IMR-90 (cell line): ENCODE results near the gene PCGF2. TPM values are rescaled to one million over a fixed set of nuclear protein-coding genes. Genes with fewer than 3 reads are reported as not detected.
A peak's percentile ranks its signal among the peaks of the same experiment; 100 is the strongest.

ENCODE experiments used
- ATAC-seq: fragments of 200-7000 bp; cut with Tn5 transposase; 2 replicates; pipeline ENCODE4 v1.9.1; 2020; ENCODE audit warnings: low read depth, mild to moderate bottlenecking, moderate library complexity
- BruUV-seq: library from RNA; stranded (reverse); fragments of 400-500 nt; replicated peaks from 2 replicates; lab custom pipeline; 2021; lab: Mats Ljungman, UMichigan
- CTCF ChIA-PET: fragments of 300-600 bp; formaldehyde crosslinking; extraction: SDS; loops from one replicate; lab custom pipeline; 2021; ENCODE audit warnings: antibody characterized with exemption; lab: Yijun Ruan, JAX
- POLR2A ChIA-PET: fragments of 300-600 bp; sonication (Branson Sonifier 250); formaldehyde crosslinking; loops from one replicate; lab custom pipeline; 2022; ENCODE audit warnings: antibody characterized with exemption; ENCODE audit not compliant: unreplicated experiment; lab: Charles Lee
- DNase-seq: peaks from one replicate; pipeline ENCODE4 v3.0.0; 2013
- H2AFZ ChIP-seq: replicated peaks from 2 replicates; pipeline ENCODE3; 2013; ENCODE audit warnings: low read length, mild to moderate bottlenecking; ENCODE audit not compliant: poor library complexity
- H2AK5ac ChIP-seq: 2 replicates; pipeline ENCODE4 v1.6.1; 2013; ENCODE audit warnings: low read depth, low read length, inconsistent platforms
- H2AK9ac ChIP-seq: replicated peaks from 2 replicates; pipeline ENCODE3; 2013; ENCODE audit warnings: mild to moderate bottlenecking, low read depth, low read length, moderate library complexity; ENCODE audit not compliant: poor library complexity
- H2BK120ac ChIP-seq: 2 replicates; pipeline ENCODE4 v1.6.1; 2013; ENCODE audit warnings: low read depth, low read length, inconsistent platforms
- H2BK15ac ChIP-seq: 3 replicates; pipeline ENCODE4 v1.6.1; 2013; ENCODE audit warnings: low read depth, low read length, inconsistent platforms
- H2BK20ac ChIP-seq: 2 replicates; pipeline ENCODE4 v1.6.1; 2013; ENCODE audit warnings: low read depth, mild to moderate bottlenecking, inconsistent platforms, low read length, moderate library complexity
- H2BK5ac ChIP-seq: 2 replicates; pipeline ENCODE4 v1.6.1; 2013; ENCODE audit warnings: mild to moderate bottlenecking, low read depth, low read length, inconsistent platforms; ENCODE audit not compliant: poor library complexity, severe bottlenecking
- H3K14ac ChIP-seq: replicated peaks from 2 replicates; pipeline ENCODE4 v1.6.1; 2013; ENCODE audit warnings: low read depth, low read length, inconsistent platforms
- H3K18ac ChIP-seq: 2 replicates; pipeline ENCODE4 v1.6.1; 2013; ENCODE audit warnings: low read depth, low read length, control low read depth
- H3K23ac ChIP-seq: 2 replicates; pipeline ENCODE4 v1.6.1; 2013; ENCODE audit warnings: low read depth, low read length, inconsistent platforms
- H3K27ac ChIP-seq: 2 replicates; pipeline ENCODE4 v1.5.1; 2013; ENCODE audit warnings: mild to moderate bottlenecking, control low read depth, low read length; ENCODE audit not compliant: insufficient read depth
- H3K27me3 ChIP-seq: 2 replicates; pipeline ENCODE4 v1.6.1; 2013; ENCODE audit warnings: low read length; ENCODE audit not compliant: control insufficient read depth, insufficient read depth
- H3K36me3 ChIP-seq: 2 replicates; pipeline ENCODE4 v1.6.1; 2013; ENCODE audit warnings: low read length, mixed read lengths; ENCODE audit not compliant: control insufficient read depth, insufficient read depth
- H3K4ac ChIP-seq: 2 replicates; pipeline ENCODE4 v1.6.1; 2013; ENCODE audit warnings: low read depth, low read length, inconsistent platforms
- H3K4me1 ChIP-seq: 2 replicates; pipeline ENCODE4 v1.6.1; 2013; ENCODE audit warnings: low read length, mixed read lengths; ENCODE audit not compliant: control insufficient read depth, insufficient read depth
- H3K4me2 ChIP-seq: 2 replicates; pipeline ENCODE4 v1.6.1; 2013; ENCODE audit warnings: low read depth, mild to moderate bottlenecking, control low read depth, low read length, moderate library complexity
- H3K4me3 ChIP-seq: 2 replicates; pipeline ENCODE4 v1.5.1; 2013; ENCODE audit warnings: low read depth, mild to moderate bottlenecking, control low read depth, low read length, moderate library complexity; ENCODE audit not compliant: insufficient read depth
- H3K56ac ChIP-seq: 2 replicates; pipeline ENCODE4 v1.6.1; 2013; ENCODE audit warnings: low read length, inconsistent platforms; ENCODE audit not compliant: insufficient read depth; ENCODE audit errors: extremely low read depth
- H3K79me1 ChIP-seq, 2 experiments: 2 replicates each; pipeline ENCODE4 v1.6.1; 2013; ENCODE audit warnings: low read length in 2 of 2, inconsistent platforms in 1 of 2, low read depth in 1 of 2
- H3K9ac ChIP-seq: 2 replicates; pipeline ENCODE4 v1.6.1; 2013; ENCODE audit warnings: low read depth, low read length, control low read depth
- H3K9me1 ChIP-seq: 2 replicates; pipeline ENCODE4 v1.6.1; 2013; ENCODE audit warnings: low read length, inconsistent platforms; ENCODE audit not compliant: insufficient read depth
- H3K9me3 ChIP-seq: 2 replicates; pipeline ENCODE4 v1.6.1; 2013; ENCODE audit warnings: low read length; ENCODE audit not compliant: control insufficient read depth, insufficient read depth
- H4K20me1 ChIP-seq: 2 replicates; pipeline ENCODE4 v1.6.1; 2013; ENCODE audit warnings: low read length, inconsistent platforms; ENCODE audit not compliant: insufficient read depth
- H4K5ac ChIP-seq: 2 replicates; pipeline ENCODE4 v1.6.1; 2013; ENCODE audit warnings: mild to moderate bottlenecking, low read depth, low read length, control low read depth
- H4K8ac ChIP-seq, 2 experiments: 2 replicates each; pipeline ENCODE4 v1.6.1; 2013; ENCODE audit warnings: low read depth in 2 of 2, low read length in 2 of 2, control low read depth in 1 of 2, inconsistent platforms in 1 of 2
- H4K91ac ChIP-seq: 2 replicates; pipeline ENCODE4 v1.6.1; 2013; ENCODE audit warnings: low read depth, low read length, inconsistent platforms; ENCODE audit not compliant: insufficient read depth
- BHLHE40 ChIP-seq: fragments of 150-350 bp; IDR thresholded peaks from 2 replicates; pipeline ENCODE4 v1.6.1; 2016; ENCODE audit warnings: mild to moderate bottlenecking, low read depth, low read length
- CEBPB ChIP-seq: IDR thresholded peaks from 2 replicates; pipeline ENCODE4 v1.6.1; 2012; ENCODE audit warnings: low read depth, low read length, improper control_type of control experiment
- CHD1 ChIP-seq: IDR thresholded peaks from 2 replicates; pipeline ENCODE4 v1.6.1; 2012; ENCODE audit warnings: low read depth, low read length, improper control_type of control experiment
- CTCF ChIP-seq: conservative IDR thresholded peaks from 2 replicates; pipeline ENCODE4 v1.5.1; 2012; ENCODE audit warnings: mild to moderate bottlenecking, low read depth, low read length, improper control_type of control experiment
- ELK1 ChIP-seq: fragments of 150-350 bp; IDR thresholded peaks from 2 replicates; pipeline ENCODE4 v1.6.1; 2016; ENCODE audit warnings: low read depth, mild to moderate bottlenecking, low read length, moderate library complexity, borderline replicate concordance
- MAFK ChIP-seq: IDR thresholded peaks from 2 replicates; pipeline ENCODE4 v1.6.1; 2012; ENCODE audit warnings: low read depth, low read length, improper control_type of control experiment
- MAZ ChIP-seq: IDR thresholded peaks from 2 replicates; pipeline ENCODE4 v1.6.1; 2012; ENCODE audit warnings: low read depth, mild to moderate bottlenecking, low read length, improper control_type of control experiment, moderate library complexity, borderline replicate concordance
- MXI1 ChIP-seq: IDR thresholded peaks from 2 replicates; pipeline ENCODE4 v1.6.1; 2012; ENCODE audit warnings: low read depth, mild to moderate bottlenecking, low read length, moderate library complexity, borderline replicate concordance
- NFE2L2 ChIP-seq: fragments of 150-350 bp; IDR thresholded peaks from 2 replicates; pipeline ENCODE4 v1.6.1; 2016; ENCODE audit warnings: low read depth, mild to moderate bottlenecking, low read length
- POLR2A ChIP-seq: IDR thresholded peaks from 2 replicates; pipeline ENCODE4 v1.6.1; 2012; ENCODE audit warnings: mild to moderate bottlenecking, low read depth, low read length
- RAD21 ChIP-seq: IDR thresholded peaks from 2 replicates; pipeline ENCODE4 v1.6.1; 2012; ENCODE audit warnings: low read length, improper control_type of control experiment
- RCOR1 ChIP-seq: IDR thresholded peaks from 2 replicates; pipeline ENCODE4 v1.6.1; 2012; ENCODE audit warnings: mild to moderate bottlenecking, low read length, improper control_type of control experiment; ENCODE audit not compliant: insufficient replicate concordance
- RFX5 ChIP-seq: IDR thresholded peaks from 2 replicates; pipeline ENCODE4 v1.8.0; 2012; ENCODE audit warnings: low read depth, mild to moderate bottlenecking, low read length, moderate library complexity
- USF2 ChIP-seq: fragments of 150-350 bp; IDR thresholded peaks from 2 replicates; pipeline ENCODE4 v1.6.1; 2017; ENCODE audit warnings: mild to moderate bottlenecking, antibody characterized with exemption, low read length, low read depth
- WGBS, 2 experiments: methylation state at CpG; one replicate each; pipeline versions ENCODE4 v1.1.5 to v1.1.7; 2013; ENCODE audit warnings: missing lambda C conversion rate in 2 of 2; ENCODE audit not compliant: insufficient read length in 1 of 2; ENCODE audit errors: extremely low coverage in 2 of 2; 5-methylcytosine and 5-hydroxymethylcytosine counted together
- dilution Hi-C: fragments of 300-500 bp; cut with HindIII; formaldehyde crosslinking; loops from one replicate; pipeline ENCODE4 v1.14.3; 2018; ENCODE audit warnings: low sequenced_read_pairs; ENCODE audit not compliant: unreplicated experiment
- in situ Hi-C: fragments of 300-500 bp; cut with MboI; formaldehyde crosslinking; loops from 3 replicates; pipeline ENCODE4 v1.14.3; 2019; ENCODE audit warnings: low sequenced_read_pairs, inconsistent platforms, mixed read lengths
- intact Hi-C: fragments of 100-400 bp; cut with micrococcal nuclease; formaldehyde crosslinking; loops from 2 replicates; pipeline ENCODE4 v1.10.0; 2022
- polyA plus RNA-seq, 3 experiments: library from polyadenylated mRNA; depleted of rRNA; stranded (reverse); fragments of >200 nt; gene quantifications; 2 replicates each; pipeline ENCODE4 v1.2.3, GENCODE V29; 2012; ENCODE audit warnings: low replicate concordance in 1 of 3
- total RNA-seq: library from RNA; depleted of rRNA; stranded (reverse); fragments of >200 nt; gene quantifications from 2 replicates; pipeline ENCODE4 v1.2.3, GENCODE V29; 2012

The PCGF2 gene
- total and polyA plus RNA-seq, 2 of the 4 experiments (the other 2 are of a cell fraction) = 1.1 to 18.2 TPM

GRCh38 chr17:38796451-38797157, 48.5 kb upstream of the PCGF2 start:
- no peak overlapping the region for H4K8ac ChIP-seq
- H2BK120ac ChIP-seq = no peak overlapping the region

More at GRCh38 chr17:38796451-38797157, 48.5 kb upstream of the PCGF2 start:
- H3K18ac ChIP-seq = no peak overlapping the region
- no peak overlapping the region for H2BK15ac ChIP-seq
- H3K14ac ChIP-seq = 0 out of 2 replicates have a peak overlapping the region, but pooled peaks have one; percentile 9
- peaks cover 13% of the 10 kb centered on the region for H3K4me1 ChIP-seq
- in situ Hi-C loops (no loop called here), dilution Hi-C loops (no loop called here), intact Hi-C loops (loop anchor here (5.0 kb wide), 1 partner anchor 446 kb away; no protein-coding TSS in a partner anchor)
- DNase-seq (no peak), ATAC-seq (no peak)
- no peak overlapping the region for H3K4ac ChIP-seq
- ChIA-PET POLR2A (no interaction called here), CTCF (no interaction called here)
- no peak overlapping the region for H3K56ac ChIP-seq
- no peak overlapping the region for H2AK5ac ChIP-seq
- peak overlapping the region; percentile 92; the same call in 1 of the 2 replicates for H3K23ac ChIP-seq
- H3K4me2 ChIP-seq = peak overlapping the region; percentile 24; the same call in 1 of the 2 replicates
- H3K36me3 ChIP-seq = peaks cover 15% of the 10 kb centered on the region
- no peaks in the 10 kb centered on the region for H3K27me3 ChIP-seq
- peaks cover 23% of the 10 kb centered on the region for H3K9me1 ChIP-seq
- H2BK20ac ChIP-seq = no peak overlapping the region
- no peak overlapping the region for H2BK5ac ChIP-seq
- H3K27ac ChIP-seq = no peak overlapping the region
- peaks cover 18 to 62% of the 10 kb centered on the region in 2 experiments for H3K79me1 ChIP-seq
- no peaks in the 10 kb centered on the region for H3K9me3 ChIP-seq
- H3K4me3 ChIP-seq = no peak overlapping the region
- no peak overlapping the region for H4K91ac ChIP-seq
- no peak overlapping the region for H2AFZ ChIP-seq
- BruUV-seq = no TSS peak
- no peak overlapping the region for H3K9ac ChIP-seq
- no peak overlapping the region for H2AK9ac ChIP-seq
- no peak overlapping the region for H4K5ac ChIP-seq
- peaks cover 44% of the 10 kb centered on the region for H4K20me1 ChIP-seq
- TF ChIP-seq USF2 (no peak), CHD1 (no peak), NFE2L2 (no peak), MXI1 (no peak), RFX5 (no peak), BHLHE40 (no peak), MAZ (no peak), RCOR1 (no peak), RAD21 (no peak), MAFK (no peak), CEBPB (no peak), ELK1 (no peak), POLR2A (no peak), CTCF (no peak)
- 90% methylated on average over 3 of the region's 5 CpGs; no CpG with 5 or more reads in 1 of the 2 experiments for WGBS, 2 experiments
